Neural progenitor cell (in vitro differentiated cells): ENCODE data around the gene APBA3.

Experiments used
- EZH2 ChIP-seq: fragments of 200-600 bp; sonication (generic); IDR thresholded peaks from 2 replicates; pipeline ENCODE4 v1.6.1; 2017; ENCODE audit warnings: antibody characterized with exemption, mild to moderate bottlenecking, moderate library complexity
- TF ChIP-seq, protein P1 (sequence below): fragments of 200-600 bp; sonication (generic); IDR thresholded peaks from 2 replicates; pipeline ENCODE4 v1.5.1; 2017; ENCODE audit warnings: antibody characterized with exemption, mild to moderate bottlenecking

- TF ChIP-seq, protein P1, sequence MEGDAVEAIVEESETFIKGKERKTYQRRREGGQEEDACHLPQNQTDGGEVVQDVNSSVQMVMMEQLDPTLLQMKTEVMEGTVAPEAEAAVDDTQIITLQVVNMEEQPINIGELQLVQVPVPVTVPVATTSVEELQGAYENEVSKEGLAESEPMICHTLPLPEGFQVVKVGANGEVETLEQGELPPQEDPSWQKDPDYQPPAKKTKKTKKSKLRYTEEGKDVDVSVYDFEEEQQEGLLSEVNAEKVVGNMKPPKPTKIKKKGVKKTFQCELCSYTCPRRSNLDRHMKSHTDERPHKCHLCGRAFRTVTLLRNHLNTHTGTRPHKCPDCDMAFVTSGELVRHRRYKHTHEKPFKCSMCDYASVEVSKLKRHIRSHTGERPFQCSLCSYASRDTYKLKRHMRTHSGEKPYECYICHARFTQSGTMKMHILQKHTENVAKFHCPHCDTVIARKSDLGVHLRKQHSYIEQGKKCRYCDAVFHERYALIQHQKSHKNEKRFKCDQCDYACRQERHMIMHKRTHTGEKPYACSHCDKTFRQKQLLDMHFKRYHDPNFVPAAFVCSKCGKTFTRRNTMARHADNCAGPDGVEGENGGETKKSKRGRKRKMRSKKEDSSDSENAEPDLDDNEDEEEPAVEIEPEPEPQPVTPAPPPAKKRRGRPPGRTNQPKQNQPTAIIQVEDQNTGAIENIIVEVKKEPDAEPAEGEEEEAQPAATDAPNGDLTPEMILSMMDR: no peak
- peak; percentile 72 for TF ChIP-seq EZH2
Measured at GRCh38 chr19:3785938-3786824, 24.7 kb upstream of the APBA3 start, which contains the start of gene MATK.
